HG03108 (cell line): ENCODE data around the gene PRKCE.
A peak's percentile ranks its signal among the peaks of the same experiment; 100 is the strongest.

Experiments
- ATAC-seq: cut with Tn5 transposase; IDR thresholded peaks from one replicate; pipeline ENCODE4 v1.9.1; 2021; ENCODE audit warnings: moderate library complexity; ENCODE audit not compliant: unreplicated experiment

Gene PRKCE

GRCh38 chr2:45950606-45951005 is 299.1 kb downstream of the PRKCE start:
- ATAC-seq: no peak

GRCh38 chr2:45951025-45951727 is 299.7 kb downstream of the PRKCE start:
- ATAC-seq: no peak

GRCh38 chr2:45952591-45952990 is 301.1 kb downstream of the PRKCE start:
- ATAC-seq: no peak

- no peak for ATAC-seq
Measured at GRCh38 chr2:45953376-45954027, 302.0 kb downstream of the PRKCE start.

GRCh38 chr2:45954233-45954850 is 302.9 kb downstream of the PRKCE start:
- no peak for ATAC-seq

GRCh38 chr2:45957533-45958227 is 306.2 kb downstream of the PRKCE start:
- no peak for ATAC-seq

- no peak for ATAC-seq
Measured at GRCh38 chr2:45960057-45960863, 308.8 kb downstream of the PRKCE start.

GRCh38 chr2:45962177-45962921 is 310.9 kb downstream of the PRKCE start:
- ATAC-seq: no peak

- no peak for ATAC-seq
Measured at GRCh38 chr2:45963816-45964215, 312.3 kb downstream of the PRKCE start.

DNA sequence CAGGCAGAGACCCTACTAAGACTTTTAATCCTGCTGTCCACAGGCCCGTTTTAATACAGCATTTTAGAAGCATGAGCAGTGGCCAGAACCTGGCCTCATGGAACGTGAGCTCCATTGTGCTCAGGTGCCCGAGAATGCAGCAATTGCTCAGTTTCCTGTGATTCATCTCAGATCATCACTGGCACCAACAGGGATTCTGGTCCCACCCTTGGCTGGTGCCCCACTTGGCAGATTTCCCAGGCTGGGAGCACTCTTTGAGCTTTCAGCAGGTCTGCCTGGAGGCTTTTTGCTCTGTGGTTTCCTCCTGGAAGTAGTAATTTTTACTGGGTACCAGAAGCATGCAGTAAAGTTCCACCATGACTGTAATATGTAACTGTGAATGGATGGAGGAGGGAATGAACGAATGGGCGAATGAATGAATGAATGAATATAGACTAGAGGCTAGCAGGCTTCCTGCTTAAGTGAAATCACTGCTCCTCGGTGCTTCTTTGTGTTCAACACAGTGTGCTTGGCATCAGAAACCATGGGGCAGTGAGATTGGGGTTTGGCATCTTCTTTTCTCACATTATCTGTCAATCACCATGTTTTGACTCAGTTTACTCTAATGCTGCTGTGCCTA is 312.9 kb downstream of the PRKCE start:
- ATAC-seq: no peak

GRCh38 chr2:45964906-45965305 is 313.4 kb downstream of the PRKCE start:
- no peak for ATAC-seq

DNA sequence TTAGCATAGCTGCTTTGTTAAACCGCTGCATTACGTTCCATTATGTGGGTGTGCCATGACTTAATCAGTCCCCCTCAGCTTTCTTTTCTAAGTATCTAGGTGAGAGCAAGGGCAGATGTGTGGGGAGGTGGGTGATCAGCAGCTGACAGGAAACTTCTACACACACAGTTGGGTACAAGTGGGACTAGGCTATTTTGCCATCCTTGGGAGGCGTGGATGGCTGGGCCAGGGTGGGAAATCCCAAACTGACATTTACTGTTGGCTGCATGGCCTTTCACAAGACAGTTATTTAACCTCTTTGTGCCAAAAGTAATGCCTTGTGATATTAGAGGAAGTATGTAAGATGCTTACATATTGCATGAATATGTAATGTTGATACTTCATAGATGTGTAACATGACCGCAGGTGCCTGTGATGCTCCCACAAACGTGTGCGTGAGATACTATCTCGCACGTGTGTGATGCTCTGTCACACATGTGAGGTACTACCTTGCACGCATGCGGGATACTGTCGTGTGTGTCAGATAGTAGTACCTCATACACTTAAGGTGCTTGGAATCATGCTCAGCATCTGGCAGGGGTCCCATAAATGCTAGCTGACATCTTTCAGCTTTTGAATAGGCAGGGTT is 314.5 kb downstream of the PRKCE start:
- ATAC-seq: no peak

GRCh38 chr2:45968946-45969584 is 317.6 kb downstream of the PRKCE start:
- no peak for ATAC-seq

GRCh38 chr2:45973426-45973825 is 322.0 kb downstream of the PRKCE start:
- no peak for ATAC-seq

GRCh38 chr2:45974056-45974455 is 322.6 kb downstream of the PRKCE start:
- peak; percentile 84 for ATAC-seq

DNA sequence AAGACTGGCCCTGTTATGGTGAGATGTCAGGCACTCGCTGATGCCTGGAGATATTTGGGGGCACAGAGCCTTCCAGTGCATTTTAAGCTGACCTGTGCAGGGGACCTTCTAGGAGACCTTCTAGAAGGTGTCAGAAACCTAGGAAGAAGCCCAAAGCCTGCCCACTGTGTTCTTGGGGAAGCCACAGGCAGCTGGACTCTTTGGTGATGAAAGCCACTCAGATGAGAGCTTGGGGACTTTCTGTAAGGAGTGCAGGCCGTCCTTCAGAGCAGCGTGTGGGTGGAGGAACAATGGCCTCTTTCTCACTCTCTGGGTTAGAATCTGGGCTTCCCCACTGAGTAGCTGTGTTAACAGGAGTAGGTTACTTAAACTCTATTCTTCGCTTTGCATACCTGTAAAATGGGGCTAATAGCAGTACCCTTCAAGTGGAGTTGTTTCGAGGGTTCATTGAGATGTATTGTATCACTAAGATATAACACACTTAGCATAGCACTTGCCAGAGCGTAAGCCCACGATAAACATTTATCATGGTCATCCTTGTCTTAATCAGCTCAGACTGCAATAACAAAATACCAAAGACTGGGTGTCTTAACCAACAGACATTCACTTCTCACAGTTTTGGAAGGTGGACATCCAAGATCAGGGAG is 323.4 kb downstream of the PRKCE start:
- peak; percentile 34 for ATAC-seq

DNA sequence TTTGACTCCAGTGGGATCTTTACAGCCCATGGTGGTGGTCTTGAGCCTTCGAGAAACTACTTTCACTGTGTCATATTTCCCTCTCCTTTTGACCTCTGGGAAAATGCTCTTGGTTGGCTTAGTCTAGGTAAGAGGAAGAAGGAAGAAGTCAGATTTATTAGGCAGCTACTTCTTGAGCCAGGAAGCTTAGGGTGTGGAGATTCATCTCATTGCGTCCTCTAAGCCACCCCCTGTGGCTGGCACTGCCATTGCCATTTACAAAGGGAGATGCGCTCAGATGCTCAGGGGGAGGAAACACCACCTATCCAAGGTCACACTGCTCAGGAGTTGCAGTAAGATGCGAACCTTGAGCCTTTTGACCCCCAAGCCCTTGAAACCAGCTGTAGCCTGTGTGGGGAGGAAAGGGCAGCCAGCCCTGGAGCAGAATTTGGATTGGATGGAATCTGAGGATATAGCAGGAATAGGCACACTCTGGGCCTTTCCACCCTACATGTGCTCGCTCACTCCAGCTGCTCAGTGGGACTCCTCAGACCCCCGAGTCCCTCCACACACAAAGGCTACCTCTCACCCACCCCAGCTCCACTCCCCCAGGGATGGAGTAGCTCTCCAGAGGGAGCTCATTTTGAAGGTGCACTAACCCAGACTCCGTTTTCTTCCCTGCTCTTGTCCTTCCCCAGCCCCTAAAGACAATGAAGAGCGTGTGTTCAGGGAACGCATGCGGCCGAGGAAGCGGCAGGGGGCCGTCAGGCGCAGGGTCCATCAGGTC is 324.5 kb downstream of the PRKCE start:
- ATAC-seq: no peak
